Endometrial microvascular endothelial cells (primary cell): ENCODE results near the gene ROBO1. TPM values are rescaled to one million over a fixed set of nuclear protein-coding genes. Genes with fewer than 3 reads are reported as not detected.

Experiments used
- in situ Hi-C: cut with HindIII; loops from 2 replicates; pipeline ENCODE4 v1.10.0; 2017; ENCODE audit warnings: low sequenced_read_pairs, low pct_unique_long_range_greater_than_20kb; ENCODE audit errors: inconsistent ontology term
- total RNA-seq: library from RNA; depleted of rRNA; stranded (reverse); fragments of >200 nt; gene quantifications from one replicate; pipeline ENCODE4 v1.2.3, GENCODE V29; 2015; ENCODE audit errors: inconsistent ontology term

ROBO1 gene
- total RNA-seq, 1 donor from 2014 or later, result 4.0 TPM

GRCh38 chr3:79161941-79162340 lies 605.9 kb downstream of the ROBO1 start:
- in situ Hi-C loops, result no loop called here

- in situ Hi-C loops, result no loop called here
These were observed 607.4 kb downstream of the ROBO1 start for GRCh38 chr3:79160421-79160820.

- in situ Hi-C loops, result no loop called here
These were observed 608.1 kb downstream of the ROBO1 start for GRCh38 chr3:79159736-79160135.

GRCh38 chr3:79157191-79157590 lies 610.6 kb downstream of the ROBO1 start:
- in situ Hi-C loops, result no loop called here

- in situ Hi-C loops, result no loop called here
These were observed 612.9 kb downstream of the ROBO1 start for GRCh38 chr3:79154865-79155264.

- in situ Hi-C loops, result no loop called here
These were observed 619.0 kb downstream of the ROBO1 start for GRCh38 chr3:79148786-79149185.

GRCh38 chr3:79146024-79146423 lies 621.8 kb downstream of the ROBO1 start:
- in situ Hi-C loops, result no loop called here

GRCh38 chr3:79140708-79141107 lies 627.1 kb downstream of the ROBO1 start:
- in situ Hi-C loops, result no loop called here

- in situ Hi-C loops, result no loop called here
These were observed 628.3 kb downstream of the ROBO1 start for GRCh38 chr3:79139395-79140068.

- in situ Hi-C loops, result no loop called here
These were observed 642.3 kb downstream of the ROBO1 start for GRCh38 chr3:79125313-79125984.

- in situ Hi-C loops, result no loop called here
These were observed 652.3 kb downstream of the ROBO1 start for GRCh38 chr3:79115458-79115857.

GRCh38 chr3:79113876-79114275 lies 653.9 kb downstream of the ROBO1 start:
- in situ Hi-C loops, result no loop called here

GRCh38 chr3:79111375-79112052 lies 656.3 kb downstream of the ROBO1 start:
- in situ Hi-C loops, result no loop called here

GRCh38 chr3:79109754-79110153 lies 658.0 kb downstream of the ROBO1 start:
- in situ Hi-C loops, result no loop called here

GRCh38 chr3:79103307-79103706 lies 664.5 kb downstream of the ROBO1 start:
- in situ Hi-C loops, result no loop called here

GRCh38 chr3:79097964-79098660 lies 669.7 kb downstream of the ROBO1 start:
- in situ Hi-C loops, result no loop called here

GRCh38 chr3:79094654-79095053 lies 673.1 kb downstream of the ROBO1 start:
- in situ Hi-C loops, result no loop called here

GRCh38 chr3:79086514-79086913 lies 681.3 kb downstream of the ROBO1 start:
- in situ Hi-C loops, result no loop called here

- in situ Hi-C loops, result no loop called here
These were observed 682.6 kb downstream of the ROBO1 start for GRCh38 chr3:79085171-79085570.

- in situ Hi-C loops, result no loop called here
These were observed 686.5 kb downstream of the ROBO1 start for GRCh38 chr3:79081335-79081734.
